Naive thymus-derived CD4-positive, alpha-beta T cell (primary cell): ENCODE data around the gene LRRC74A. TPM values are rescaled to one million over a fixed set of nuclear protein-coding genes. Genes with fewer than 3 reads are reported as not detected.

Experiments used
- ATAC-seq: fragments of 150-1000 bp; cut with Tn5 transposase; 2 replicates; pipeline ENCODE4 v1.10.0; 2021; ENCODE audit warnings: mild to moderate bottlenecking, moderate library complexity
- CTCF ChIA-PET: fragments of 350-600 bp; sonication (Branson Sonifier 250); formaldehyde crosslinking; loops from one replicate; lab custom pipeline; 2021; ENCODE audit warnings: antibody characterized with exemption; lab: Charles Lee
- POLR2A ChIA-PET: fragments of 350-600 bp; sonication (Branson Sonifier 250); formaldehyde crosslinking; loops from one replicate; lab custom pipeline; 2021; ENCODE audit warnings: antibody characterized with exemption, inconsistent platforms; lab: Charles Lee
- DNase-seq, 9 donors: peaks; one replicate each; pipeline versions ENCODE4 v3.0.0 to v3.0.0-alpha.2; 2020 to 2022; ENCODE audit warnings: mixed read lengths in 1 of 9
- H3K27ac ChIP-seq: one replicate; pipeline ENCODE4 v1.7.0; 2013; ENCODE audit warnings: mild to moderate bottlenecking, low read depth, low read length, moderate library complexity
- H3K27me3 ChIP-seq, 2 donors: one replicate each; pipeline ENCODE4 v1.7.0; 2013; ENCODE audit warnings: low read length in 2 of 2, mild to moderate bottlenecking in 2 of 2, moderate library complexity in 2 of 2; ENCODE audit not compliant: control insufficient read depth in 2 of 2, insufficient read depth in 2 of 2
- H3K36me3 ChIP-seq, 3 experiments: 1 replicate in 2 of 3; 2 replicates in 1 of 3; pipeline ENCODE4 v1.7.0; 2013; ENCODE audit warnings: low read length in 3 of 3, mild to moderate bottlenecking in 3 of 3, moderate library complexity in 1 of 3; ENCODE audit not compliant: insufficient read depth in 3 of 3, control insufficient read depth in 2 of 3
- H3K4me1 ChIP-seq, 2 donors: one replicate each; pipeline ENCODE4 v1.7.0; 2013; ENCODE audit warnings: low read length in 2 of 2, mild to moderate bottlenecking in 2 of 2, moderate library complexity in 1 of 2; ENCODE audit not compliant: control insufficient read depth in 2 of 2, insufficient read depth in 2 of 2
- H3K4me3 ChIP-seq: 2 replicates; pipeline ENCODE4 v1.7.0; 2013; ENCODE audit warnings: mild to moderate bottlenecking, low read length
- H3K9me3 ChIP-seq, 3 experiments: 1 replicate in 2 of 3; 2 replicates in 1 of 3; pipeline ENCODE4 v1.7.0; 2013; ENCODE audit warnings: low read length in 3 of 3; ENCODE audit not compliant: control insufficient read depth in 2 of 3
- H3K27ac Mint-ChIP-seq, 9 donors: one replicate each; pipeline ENCODE4 v1.8.0; 2020 to 2022; ENCODE audit warnings: mixed read lengths in 9 of 9, mild to moderate bottlenecking in 8 of 9, moderate library complexity in 5 of 9, inconsistent platforms in 2 of 9
- H3K27me3 Mint-ChIP-seq, 5 donors: one replicate each; pipeline ENCODE4 v1.8.0; 2021 to 2022; ENCODE audit warnings: mixed read lengths in 5 of 5, mild to moderate bottlenecking in 1 of 5
- H3K36me3 Mint-ChIP-seq, 5 donors: one replicate each; pipeline ENCODE4 v1.8.0; 2020 to 2022; ENCODE audit warnings: mixed read lengths in 5 of 5, mild to moderate bottlenecking in 3 of 5, inconsistent platforms in 1 of 5
- H3K4me1 Mint-ChIP-seq, 7 donors: one replicate each; pipeline ENCODE4 v1.8.0; 2020 to 2022; ENCODE audit warnings: mixed read lengths in 7 of 7, mild to moderate bottlenecking in 3 of 7, inconsistent platforms in 1 of 7
- H3K4me3 Mint-ChIP-seq, 10 donors: one replicate each; pipeline ENCODE4 v1.8.0; 2020 to 2022; ENCODE audit warnings: mild to moderate bottlenecking in 10 of 10, mixed read lengths in 10 of 10, moderate library complexity in 6 of 10, inconsistent platforms in 2 of 10
- H3K9me3 Mint-ChIP-seq, 11 donors: one replicate each; pipeline ENCODE4 v1.8.0; 2020 to 2022; ENCODE audit warnings: mixed read lengths in 11 of 11, mild to moderate bottlenecking in 4 of 11, inconsistent platforms in 1 of 11, moderate library complexity in 1 of 11
- intact Hi-C, 2 donors: fragments of 100-400 bp; cut with micrococcal nuclease; formaldehyde crosslinking; loops; one replicate each; pipeline ENCODE4 v1.15.1; 2023
- polyA plus RNA-seq, 2 donors: library from polyadenylated mRNA; unstranded; fragments of 300-500 nt; fragmentation: Illumina TruSeq; gene quantifications; one replicate each; pipeline ENCODE4 v1.2.3, GENCODE V29; 2021
- total RNA-seq, 6 experiments: library from RNA in 5 of 6; stranded (reverse) in 5 of 6; gene quantifications; 1 replicate in 5 of 6; 2 replicates in 1 of 6; pipeline ENCODE4 v1.2.3 and lab custom pipeline; 2021 to 2026

The LRRC74A gene
- total and polyA plus RNA-seq, 7 experiments from 2014 or later, result not detected

DNA sequence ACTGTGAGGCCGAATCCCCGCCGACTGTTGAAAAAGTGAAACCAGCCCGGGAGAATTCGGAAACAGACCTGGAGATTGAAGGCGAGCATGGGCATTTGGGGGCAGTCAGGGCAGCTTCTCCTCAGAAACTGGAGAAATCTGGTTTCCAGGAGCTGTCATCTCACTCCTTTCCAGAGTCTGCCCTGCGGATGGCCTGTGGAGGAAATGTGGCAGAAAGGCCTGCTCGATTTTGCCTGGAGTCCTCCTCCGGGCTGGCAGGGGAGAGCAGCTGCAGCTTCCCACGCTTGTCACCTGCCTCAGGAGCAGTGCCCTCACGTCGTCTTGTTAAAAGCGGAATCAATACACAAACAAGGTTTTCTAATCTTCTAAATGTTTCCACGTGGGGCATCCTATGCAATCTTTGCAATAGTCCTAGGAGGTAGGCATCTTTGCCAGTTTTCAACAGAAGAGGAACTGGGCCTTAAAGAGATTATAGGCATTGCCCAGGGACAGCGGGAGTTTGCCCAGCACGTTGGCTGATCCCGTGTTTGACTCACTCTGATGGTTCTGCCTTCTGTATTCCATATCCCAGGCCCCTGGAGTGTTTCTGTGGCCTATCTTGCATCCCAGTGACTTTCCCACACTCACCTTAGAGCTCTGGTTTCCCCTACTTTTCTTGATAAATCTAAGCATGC lies 2.3 kb downstream of the LRRC74A start:
- H3K4me1 ChIP-seq, result no peaks in the 10 kb centered on the region
- Mint-ChIP-seq H3K27ac (no peak overlapping the region), H3K9me3 (no peaks in the 10 kb centered on the region), H3K4me1 (peaks cover 0 to 1% (median 0%) of the 10 kb centered on the region in 7 donors), H3K36me3 (no peaks in the 10 kb centered on the region), H3K27me3 (peaks cover 0 to 20% (median 0%) of the 10 kb centered on the region in 5 donors), H3K4me3 (no peak overlapping the region)
- no peaks in the 10 kb centered on the region for H3K27me3 ChIP-seq
- ATAC-seq, result no peak
- POLR2A ChIA-PET, result no interaction called here
- DNase-seq, result no peak
- CTCF ChIA-PET, result no interaction called here
- intact Hi-C loops, result no loop called here
- no peak overlapping the region for H3K4me3 ChIP-seq
- no peak overlapping the region for H3K27ac ChIP-seq
- H3K36me3 ChIP-seq, result no peaks in the 10 kb centered on the region
- H3K9me3 ChIP-seq, result no peaks in the 10 kb centered on the region

DNA sequence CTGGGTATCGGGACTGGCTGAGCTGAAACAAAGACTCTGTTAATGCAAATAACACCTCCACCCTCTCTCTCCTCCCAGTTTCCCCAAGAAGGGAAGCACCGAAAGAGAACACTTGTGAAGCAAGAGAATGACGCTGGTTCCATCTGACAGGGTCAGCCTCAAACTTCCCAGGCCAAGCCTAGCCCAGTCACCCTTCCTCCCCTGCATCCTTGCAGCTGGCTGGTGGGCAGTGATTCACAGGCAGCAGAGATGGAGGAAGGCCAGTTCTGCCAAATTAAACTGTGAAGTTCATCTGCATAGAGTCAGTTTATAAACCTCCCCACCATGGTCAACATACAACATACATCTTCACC lies 2.8 kb downstream of the LRRC74A start:
- Mint-ChIP-seq H3K9me3 (no peaks in the 10 kb centered on the region), H3K4me1 (peaks cover 0 to 1% (median 0%) of the 10 kb centered on the region in 7 donors), H3K36me3 (no peaks in the 10 kb centered on the region), H3K27me3 (peaks cover 0 to 22% (median 2%) of the 10 kb centered on the region in 5 donors), H3K4me3 (no peak overlapping the region), H3K27ac (no peak overlapping the region)
- DNase-seq, result no peak
- CTCF ChIA-PET, result no interaction called here
- no peaks in the 10 kb centered on the region for H3K27me3 ChIP-seq
- no peak overlapping the region for H3K4me3 ChIP-seq
- no peaks in the 10 kb centered on the region for H3K4me1 ChIP-seq
- H3K9me3 ChIP-seq, result no peaks in the 10 kb centered on the region
- intact Hi-C loops, result no loop called here
- ATAC-seq, result peak; percentile 51
- no peak overlapping the region for H3K27ac ChIP-seq
- H3K36me3 ChIP-seq, result no peaks in the 10 kb centered on the region
- POLR2A ChIA-PET, result no interaction called here

DNA sequence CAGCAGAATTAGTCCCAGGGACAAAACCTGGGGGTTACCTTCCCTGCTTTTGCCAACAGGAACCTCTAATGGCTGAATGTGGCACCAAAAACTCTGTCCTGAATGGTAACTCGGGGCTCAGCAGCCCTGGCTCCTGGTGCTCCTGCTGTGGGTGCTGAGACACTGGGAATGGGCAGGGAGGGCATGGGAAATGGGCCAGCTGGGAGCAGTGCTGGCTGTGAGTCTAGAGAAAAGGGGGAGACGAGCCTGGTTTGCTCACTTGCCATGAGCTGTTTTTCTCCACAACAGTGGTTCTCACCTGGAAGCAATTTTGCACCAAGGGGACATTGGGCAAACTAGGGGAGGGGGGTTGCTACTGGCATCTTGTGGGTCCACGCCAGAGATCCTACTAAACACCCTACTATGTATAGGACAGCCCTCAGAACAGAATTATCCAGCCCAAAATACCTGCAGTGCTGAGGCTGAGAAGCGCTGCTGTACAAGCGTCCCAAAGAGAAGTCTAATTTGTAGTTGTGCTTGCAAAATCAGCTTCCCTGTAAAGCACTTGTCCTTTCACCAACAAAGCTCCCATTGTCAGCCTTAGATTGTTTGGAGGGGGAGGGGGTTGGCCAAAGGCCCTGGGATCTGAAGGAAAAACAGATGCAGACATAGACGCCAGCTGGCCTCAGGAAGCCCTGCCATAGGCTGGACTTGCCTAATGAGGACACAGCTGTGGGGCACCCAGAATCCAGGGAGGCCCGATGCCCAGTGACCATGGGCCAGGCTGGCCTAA lies 3.6 kb downstream of the LRRC74A start:
- ChIA-PET POLR2A (no interaction called here), CTCF (interaction anchor here (0.6 kb wide), 1 partner anchor 609 kb away, joined by 3 read pairs; no protein-coding TSS in a partner anchor)
- Histone ChIP-seq H3K4me3 (no peak overlapping the region), H3K9me3 (no peaks in the 10 kb centered on the region), H3K4me1 (no peaks in the 10 kb centered on the region), H3K36me3 (no peaks in the 10 kb centered on the region), H3K27me3 (no peaks in the 10 kb centered on the region), H3K27ac (no peak overlapping the region)
- intact Hi-C loops, result no loop called here
- Mint-ChIP-seq H3K4me1 (peaks cover 0 to 1% (median 0%) of the 10 kb centered on the region in 7 donors), H3K9me3 (no peaks in the 10 kb centered on the region), H3K27me3 (peaks cover 3 to 20% (median 6%) of the 10 kb centered on the region in 5 donors), H3K4me3 (no peak overlapping the region), H3K27ac (no peak overlapping the region), H3K36me3 (no peaks in the 10 kb centered on the region)
- DNase-seq (no peak), ATAC-seq (no peak)

DNA sequence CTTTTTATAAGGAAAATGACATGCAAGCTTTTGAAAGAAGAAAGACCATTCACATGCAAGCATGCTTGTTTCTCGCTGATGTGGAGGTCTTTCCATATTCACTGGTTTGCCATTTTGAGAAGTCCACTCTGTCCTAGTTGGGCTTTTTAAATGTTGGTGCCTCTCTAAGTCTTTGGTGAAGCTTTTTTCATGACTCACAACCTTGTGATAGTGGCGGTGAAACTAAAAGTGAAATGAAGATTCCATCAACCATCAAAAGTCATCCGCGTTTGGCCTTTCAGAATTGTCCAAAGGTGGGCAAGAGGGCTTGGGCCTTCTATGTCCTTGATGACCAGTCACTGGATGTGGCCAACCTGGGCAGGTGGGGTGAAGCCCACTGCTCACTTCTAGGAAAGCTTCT lies 4.3 kb downstream of the LRRC74A start:
- Histone ChIP-seq H3K9me3 (no peaks in the 10 kb centered on the region), H3K4me1 (no peaks in the 10 kb centered on the region), H3K27ac (no peak overlapping the region), H3K4me3 (no peak overlapping the region), H3K27me3 (no peaks in the 10 kb centered on the region), H3K36me3 (no peaks in the 10 kb centered on the region)
- peaks cover 2 to 13% (median 6%) of the 10 kb centered on the region in 5 donors for H3K27me3 Mint-ChIP-seq
- intact Hi-C loops, result no loop called here
- no peaks in the 10 kb centered on the region for H3K36me3 Mint-ChIP-seq
- ATAC-seq (no peak), DNase-seq (no peak)
- ChIA-PET POLR2A (no interaction called here), CTCF (interaction anchor here (0.6 kb wide), 1 partner anchor 609 kb away, joined by 3 read pairs; no protein-coding TSS in a partner anchor)
- no peaks in the 10 kb centered on the region for H3K9me3 Mint-ChIP-seq
- H3K4me3 Mint-ChIP-seq, result no peak overlapping the region
- no peak overlapping the region for H3K27ac Mint-ChIP-seq
- H3K4me1 Mint-ChIP-seq, result peaks cover 0 to 1% (median 0%) of the 10 kb centered on the region in 7 donors

DNA sequence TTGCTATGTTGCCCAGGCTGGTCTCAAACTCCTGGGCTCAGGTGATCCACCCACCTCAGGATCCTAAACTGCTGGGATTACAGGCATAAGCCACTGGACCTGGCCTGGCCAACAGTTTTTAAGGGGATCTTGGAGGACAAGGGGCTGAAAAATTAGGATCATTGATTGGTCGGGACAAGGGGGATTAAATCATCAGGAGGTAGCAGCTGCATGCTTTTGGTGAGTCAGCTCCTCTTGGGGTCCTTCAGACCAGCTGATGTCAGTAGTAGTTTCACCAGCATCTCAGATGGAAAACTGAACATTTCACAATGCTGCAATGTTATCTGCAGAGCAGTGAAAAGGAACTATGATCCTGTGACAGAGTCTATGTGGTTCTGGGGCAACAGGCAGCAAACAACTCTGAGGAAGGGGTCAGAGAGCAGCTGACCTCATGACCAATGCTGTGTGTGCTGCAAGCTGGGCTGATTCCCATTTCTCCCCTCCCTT lies 6.3 kb downstream of the LRRC74A start:
- Histone ChIP-seq H3K9me3 (no peaks in the 10 kb centered on the region), H3K27ac (no peak overlapping the region), H3K4me3 (no peak overlapping the region), H3K27me3 (no peaks in the 10 kb centered on the region), H3K36me3 (no peaks in the 10 kb centered on the region), H3K4me1 (no peaks in the 10 kb centered on the region)
- Mint-ChIP-seq H3K4me1 (peaks cover 0 to 1% (median 0%) of the 10 kb centered on the region in 7 donors), H3K4me3 (no peak overlapping the region), H3K27me3 (peaks cover 5 to 20% (median 6%) of the 10 kb centered on the region in 5 donors), H3K27ac (no peak overlapping the region), H3K36me3 (no peaks in the 10 kb centered on the region), H3K9me3 (no peaks in the 10 kb centered on the region)
- ATAC-seq, result peak; percentile 56
- DNase-seq, result no peak
- ChIA-PET POLR2A (no interaction called here), CTCF (no interaction called here)
- intact Hi-C loops, result no loop called here

DNA sequence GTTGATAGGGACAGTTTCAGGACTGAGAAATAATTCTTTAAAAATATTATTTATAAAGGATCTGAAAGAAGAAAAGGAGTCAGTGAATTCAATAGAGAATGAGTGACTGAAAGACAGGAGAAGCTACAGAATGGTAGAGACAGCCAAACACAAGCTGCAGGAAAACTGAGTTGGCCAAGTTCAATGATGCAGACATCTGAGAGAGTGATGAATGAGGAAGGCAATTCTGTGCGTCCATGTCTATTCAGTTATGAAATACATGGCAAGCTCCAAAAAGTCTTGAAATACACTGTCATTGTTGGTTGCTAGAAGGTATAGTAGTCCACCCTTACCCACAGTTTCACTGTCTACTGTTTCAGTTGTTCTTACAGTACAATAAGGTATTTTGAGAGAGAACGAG lies 6.8 kb downstream of the LRRC74A start:
- POLR2A ChIA-PET, result no interaction called here
- no peak for ATAC-seq
- H3K36me3 Mint-ChIP-seq, result no peaks in the 10 kb centered on the region
- Histone ChIP-seq H3K27ac (no peak overlapping the region), H3K36me3 (no peaks in the 10 kb centered on the region), H3K4me3 (no peak overlapping the region), H3K9me3 (no peaks in the 10 kb centered on the region), H3K4me1 (no peaks in the 10 kb centered on the region), H3K27me3 (no peaks in the 10 kb centered on the region)
- CTCF ChIA-PET, result no interaction called here
- intact Hi-C loops, result no loop called here
- no peaks in the 10 kb centered on the region for H3K9me3 Mint-ChIP-seq
- DNase-seq, result no peak
- peaks cover 5 to 16% (median 6%) of the 10 kb centered on the region in 5 donors for H3K27me3 Mint-ChIP-seq
- H3K4me3 Mint-ChIP-seq, result no peak overlapping the region
- H3K27ac Mint-ChIP-seq, result no peak overlapping the region
- peaks cover 0 to 1% (median 0%) of the 10 kb centered on the region in 7 donors for H3K4me1 Mint-ChIP-seq
